Osteoblast (primary cell): ENCODE data around the gene BMPR1B. TPM values are rescaled to one million over a fixed set of nuclear protein-coding genes. Genes with fewer than 3 reads are reported as not detected.

ENCODE experiments used
- DNase-seq: peaks from one replicate; pipeline ENCODE4 v3.0.0; 2011; ENCODE audit warnings: low spot score, mixed read lengths; ENCODE audit not compliant: insufficient read length; ENCODE audit errors: missing footprints
- H2AFZ ChIP-seq: 2 replicates; pipeline ENCODE4 v1.6.0; 2011; ENCODE audit warnings: mild to moderate bottlenecking, low read length
- H3K27ac ChIP-seq: 2 replicates; pipeline ENCODE4 v1.5.1; 2011; ENCODE audit warnings: mild to moderate bottlenecking, low read depth, low read length, moderate library complexity
- H3K27me3 ChIP-seq: 2 replicates; pipeline ENCODE4 v1.6.0; 2012; ENCODE audit warnings: mild to moderate bottlenecking, control low read depth, inconsistent platforms, low read length, moderate library complexity; ENCODE audit not compliant: insufficient read depth
- H3K36me3 ChIP-seq: 2 replicates; pipeline ENCODE4 v1.5.1; 2011; ENCODE audit warnings: mild to moderate bottlenecking, low read length, control low read depth, moderate library complexity; ENCODE audit not compliant: insufficient read depth
- H3K4me1 ChIP-seq: 2 replicates; pipeline ENCODE4 v1.5.1; 2011; ENCODE audit warnings: mild to moderate bottlenecking, low read length, control low read depth, moderate library complexity; ENCODE audit not compliant: insufficient read depth
- H3K4me2 ChIP-seq: 2 replicates; pipeline ENCODE4 v1.6.0; 2011; ENCODE audit warnings: mild to moderate bottlenecking, low read length; ENCODE audit not compliant: insufficient read depth
- H3K4me3 ChIP-seq: fragments of 200-600 bp; sonication (generic); 3 replicates; pipeline ENCODE4 v1.5.1; 2012; ENCODE audit warnings: mild to moderate bottlenecking, low read length, inconsistent platforms; ENCODE audit not compliant: insufficient read depth
- H3K79me2 ChIP-seq: 2 replicates; pipeline ENCODE4 v1.6.0; 2012; ENCODE audit warnings: mild to moderate bottlenecking, low read length, control low read depth, inconsistent platforms; ENCODE audit not compliant: insufficient read depth
- H3K9me3 ChIP-seq: 2 replicates; pipeline ENCODE4 v1.5.1; 2011; ENCODE audit warnings: low read depth, low read length, control low read depth
- H4K20me1 ChIP-seq: 2 replicates; pipeline ENCODE4 v1.6.0; 2012; ENCODE audit warnings: mild to moderate bottlenecking, low read length, control low read depth; ENCODE audit not compliant: insufficient read depth
- total RNA-seq: library from RNA; depleted of rRNA; stranded (reverse); fragments of >200 nt; gene quantifications from 2 replicates; pipeline ENCODE4 v1.2.3, GENCODE V29; 2012
- TF ChIP-seq, protein P1 (sequence below): IDR thresholded peaks from 2 replicates; pipeline ENCODE4 v1.5.1; 2011; ENCODE audit warnings: mild to moderate bottlenecking, low read depth, low read length, moderate library complexity; ENCODE audit errors: extremely low read depth

BMPR1B gene
- total RNA-seq, 1 donor, result 2.5 TPM

DNA sequence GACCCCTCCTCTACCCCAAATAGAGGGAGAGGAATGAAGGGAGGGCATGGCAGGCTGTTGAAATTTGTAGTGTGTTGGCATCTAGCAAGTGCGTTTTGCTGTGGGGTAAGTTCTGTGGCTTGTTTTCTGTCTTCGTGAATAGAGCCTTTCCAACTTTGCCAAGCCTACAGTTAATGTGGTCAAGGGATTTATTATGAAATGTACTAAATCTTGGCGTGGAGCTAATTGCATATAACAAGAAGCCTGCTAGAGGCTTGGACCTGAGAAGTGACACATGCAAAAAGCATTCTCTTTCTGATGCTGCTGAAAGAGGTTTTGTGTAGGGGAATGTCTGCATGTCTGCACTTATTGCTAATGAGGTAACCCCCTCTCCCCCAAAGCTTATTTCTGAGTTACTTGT lies 132.2 kb downstream of the BMPR1B start:
- TF ChIP-seq, protein P1, sequence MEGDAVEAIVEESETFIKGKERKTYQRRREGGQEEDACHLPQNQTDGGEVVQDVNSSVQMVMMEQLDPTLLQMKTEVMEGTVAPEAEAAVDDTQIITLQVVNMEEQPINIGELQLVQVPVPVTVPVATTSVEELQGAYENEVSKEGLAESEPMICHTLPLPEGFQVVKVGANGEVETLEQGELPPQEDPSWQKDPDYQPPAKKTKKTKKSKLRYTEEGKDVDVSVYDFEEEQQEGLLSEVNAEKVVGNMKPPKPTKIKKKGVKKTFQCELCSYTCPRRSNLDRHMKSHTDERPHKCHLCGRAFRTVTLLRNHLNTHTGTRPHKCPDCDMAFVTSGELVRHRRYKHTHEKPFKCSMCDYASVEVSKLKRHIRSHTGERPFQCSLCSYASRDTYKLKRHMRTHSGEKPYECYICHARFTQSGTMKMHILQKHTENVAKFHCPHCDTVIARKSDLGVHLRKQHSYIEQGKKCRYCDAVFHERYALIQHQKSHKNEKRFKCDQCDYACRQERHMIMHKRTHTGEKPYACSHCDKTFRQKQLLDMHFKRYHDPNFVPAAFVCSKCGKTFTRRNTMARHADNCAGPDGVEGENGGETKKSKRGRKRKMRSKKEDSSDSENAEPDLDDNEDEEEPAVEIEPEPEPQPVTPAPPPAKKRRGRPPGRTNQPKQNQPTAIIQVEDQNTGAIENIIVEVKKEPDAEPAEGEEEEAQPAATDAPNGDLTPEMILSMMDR, result no peak
- no peaks in the 10 kb centered on the region for H3K4me1 ChIP-seq
- H3K27ac ChIP-seq, result no peak overlapping the region
- no peaks in the 10 kb centered on the region for H3K36me3 ChIP-seq
- no peak overlapping the region for H2AFZ ChIP-seq
- no peaks in the 10 kb centered on the region for H4K20me1 ChIP-seq
- H3K9me3 ChIP-seq, result no peaks in the 10 kb centered on the region
- no peaks in the 10 kb centered on the region for H3K27me3 ChIP-seq
- H3K4me3 ChIP-seq, result no peak overlapping the region
- DNase-seq, result no peak
- no peak overlapping the region for H3K4me2 ChIP-seq
- no peaks in the 10 kb centered on the region for H3K79me2 ChIP-seq

DNA sequence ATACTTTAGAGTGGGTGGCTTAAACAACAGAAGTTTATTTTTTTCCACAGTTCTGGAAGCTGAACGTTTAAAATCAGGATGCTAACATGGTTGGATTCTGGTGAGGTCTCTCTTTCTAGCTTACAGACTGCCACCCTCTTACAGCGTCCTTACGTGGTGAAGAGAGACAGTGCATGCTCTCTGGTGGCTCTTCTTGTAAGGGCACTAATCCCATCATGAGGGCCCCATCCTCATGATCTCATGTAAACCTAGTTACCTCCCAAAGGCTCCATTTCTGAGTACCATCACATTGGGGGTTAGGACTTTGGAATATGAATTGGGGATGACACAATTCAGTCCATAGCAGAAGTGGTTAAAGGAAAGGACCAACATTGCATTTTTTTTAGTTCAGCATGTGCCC lies 132.8 kb downstream of the BMPR1B start:
- Histone ChIP-seq H3K27me3 (no peaks in the 10 kb centered on the region), H2AFZ (no peak overlapping the region), H3K27ac (no peak overlapping the region)

DNA sequence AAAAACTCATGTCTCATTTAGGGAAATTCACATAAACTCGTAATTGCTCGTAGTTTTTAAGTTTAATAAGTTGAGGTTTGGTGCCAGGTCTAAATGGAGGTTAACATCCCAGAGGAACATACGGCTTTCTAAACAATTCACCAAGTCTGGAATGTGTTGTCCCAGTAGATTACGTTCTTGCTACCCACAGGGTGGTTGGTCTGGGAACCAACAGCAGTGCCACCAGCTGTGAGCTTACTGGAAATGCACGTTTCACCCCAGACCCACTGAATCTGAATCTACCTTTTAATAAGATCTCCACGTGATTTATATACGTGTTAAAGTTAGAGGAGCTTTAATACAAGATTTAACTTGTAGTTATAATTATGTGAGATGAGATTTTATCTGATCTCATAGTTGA lies 134.3 kb downstream of the BMPR1B start:
- peak overlapping the region; percentile 1 for H2AFZ ChIP-seq
- H3K4me2 ChIP-seq, result no peak overlapping the region
- no peaks in the 10 kb centered on the region for H3K79me2 ChIP-seq
- H3K9me3 ChIP-seq, result no peaks in the 10 kb centered on the region
- no peaks in the 10 kb centered on the region for H3K4me1 ChIP-seq
- DNase-seq, result peak; percentile 19
- no peaks in the 10 kb centered on the region for H3K36me3 ChIP-seq
- H4K20me1 ChIP-seq, result no peaks in the 10 kb centered on the region
- no peak overlapping the region for H3K27ac ChIP-seq
- H3K27me3 ChIP-seq, result no peaks in the 10 kb centered on the region
- TF ChIP-seq, protein P1, result peak; percentile 19
- H3K4me3 ChIP-seq, result no peak overlapping the region

More for the DNA sequence above, 132.8 kb downstream of the BMPR1B start:
- TF ChIP-seq, protein P1, result no peak
- Histone ChIP-seq H3K9me3 (no peaks in the 10 kb centered on the region), H3K4me1 (no peaks in the 10 kb centered on the region), H3K4me2 (no peak overlapping the region), H3K79me2 (no peaks in the 10 kb centered on the region), H3K4me3 (no peak overlapping the region), H3K36me3 (no peaks in the 10 kb centered on the region), H4K20me1 (no peaks in the 10 kb centered on the region)
- no peak for DNase-seq

DNA sequence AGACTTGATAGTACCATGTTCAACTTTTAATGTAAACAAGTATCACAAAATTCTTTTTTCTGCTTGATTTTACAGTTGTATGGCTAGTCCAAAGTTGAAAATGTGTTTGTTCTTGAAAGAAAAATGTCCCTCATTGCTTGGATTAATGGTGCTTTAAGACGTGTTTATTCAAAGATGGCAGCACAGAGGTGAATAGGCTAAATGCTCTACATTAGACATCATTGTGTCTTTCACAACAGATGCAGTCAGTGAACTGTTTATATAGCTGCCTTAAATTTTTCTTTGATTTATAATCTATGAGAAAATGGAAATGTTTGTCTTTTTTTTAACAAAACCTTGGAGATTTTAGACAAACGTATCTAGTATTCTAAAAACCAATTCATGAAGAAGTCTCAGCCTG lies 137.3 kb downstream of the BMPR1B start:
- Histone ChIP-seq H4K20me1 (no peaks in the 10 kb centered on the region), H3K27me3 (no peaks in the 10 kb centered on the region), H3K4me1 (no peaks in the 10 kb centered on the region), H2AFZ (no peak overlapping the region), H3K4me3 (no peak overlapping the region), H3K4me2 (no peak overlapping the region), H3K27ac (no peak overlapping the region), H3K9me3 (no peaks in the 10 kb centered on the region), H3K79me2 (no peaks in the 10 kb centered on the region), H3K36me3 (no peaks in the 10 kb centered on the region)
- TF ChIP-seq, protein P1, result no peak
- DNase-seq, result no peak
